PC-9 (cell line): Measurements from ENCODE around the gene CLIC1.

ENCODE experiments used
- EZH2 ChIP-seq: fragments of 200-600 bp; sonication (generic); IDR thresholded peaks from 2 replicates; pipeline ENCODE4 v1.8.0; 2017; ENCODE audit warnings: antibody characterized with exemption, low read depth
- TF ChIP-seq, protein P1 (sequence below): fragments of 200-600 bp; sonication (generic); conservative IDR thresholded peaks from 2 replicates; pipeline ENCODE4 v1.6.1; 2017; ENCODE audit warnings: mixed run types, antibody characterized with exemption, mild to moderate bottlenecking, moderate library complexity

DNA sequence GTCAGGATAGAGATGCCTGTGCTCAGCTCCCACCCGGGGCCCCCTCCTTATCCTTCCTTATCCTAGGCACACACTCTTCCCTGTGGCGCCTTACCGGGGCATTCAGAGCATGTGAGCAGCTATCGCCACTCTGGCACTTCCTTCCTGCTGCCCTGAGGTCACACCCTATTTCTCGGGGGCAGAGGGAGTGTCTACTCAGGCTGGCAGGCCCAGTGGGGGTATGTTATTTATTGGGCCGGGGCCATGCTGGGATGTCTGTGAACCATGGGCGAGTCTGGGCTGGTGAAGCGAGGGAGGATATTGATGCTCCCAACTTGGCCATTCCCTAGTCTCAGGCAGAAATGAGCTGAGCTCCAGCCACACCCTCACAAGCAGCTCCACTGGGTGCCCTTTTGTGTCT lies 25.1 kb downstream of the CLIC1 start:
- TF ChIP-seq EZH2 = no peak
- TF ChIP-seq, protein P1, sequence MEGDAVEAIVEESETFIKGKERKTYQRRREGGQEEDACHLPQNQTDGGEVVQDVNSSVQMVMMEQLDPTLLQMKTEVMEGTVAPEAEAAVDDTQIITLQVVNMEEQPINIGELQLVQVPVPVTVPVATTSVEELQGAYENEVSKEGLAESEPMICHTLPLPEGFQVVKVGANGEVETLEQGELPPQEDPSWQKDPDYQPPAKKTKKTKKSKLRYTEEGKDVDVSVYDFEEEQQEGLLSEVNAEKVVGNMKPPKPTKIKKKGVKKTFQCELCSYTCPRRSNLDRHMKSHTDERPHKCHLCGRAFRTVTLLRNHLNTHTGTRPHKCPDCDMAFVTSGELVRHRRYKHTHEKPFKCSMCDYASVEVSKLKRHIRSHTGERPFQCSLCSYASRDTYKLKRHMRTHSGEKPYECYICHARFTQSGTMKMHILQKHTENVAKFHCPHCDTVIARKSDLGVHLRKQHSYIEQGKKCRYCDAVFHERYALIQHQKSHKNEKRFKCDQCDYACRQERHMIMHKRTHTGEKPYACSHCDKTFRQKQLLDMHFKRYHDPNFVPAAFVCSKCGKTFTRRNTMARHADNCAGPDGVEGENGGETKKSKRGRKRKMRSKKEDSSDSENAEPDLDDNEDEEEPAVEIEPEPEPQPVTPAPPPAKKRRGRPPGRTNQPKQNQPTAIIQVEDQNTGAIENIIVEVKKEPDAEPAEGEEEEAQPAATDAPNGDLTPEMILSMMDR = no peak
